ENCODE data around the gene ACTL7B. TPM values are rescaled to one million over a fixed set of nuclear protein-coding genes. Genes with fewer than 3 reads are reported as not detected.
"Not testable (repeated sequence)": the region's sequence is repeated elsewhere in the genome, so short reads cannot be mapped to it uniquely, and the experiment has no call there.

The ACTL7B gene
- polyA plus RNA-seq, 2 donors: 0.02 TPM; not detected in 1

- not testable (repeated sequence) for H3K27me3 ChIP-seq (ENCODE audit: control insufficient read depth in 1 of 2, insufficient read depth in 2 of 2, low read length in 2 of 2); H3K4me3 ChIP-seq (ENCODE audit: low read depth in 1 of 2, low read length in 2 of 2); H3K9me3 ChIP-seq (ENCODE audit: control insufficient read depth in 2 of 2, insufficient read depth in 1 of 2, low read depth in 1 of 2, low read length in 1 of 2); H3K36me3 ChIP-seq (ENCODE audit: control insufficient read depth in 2 of 2, insufficient read depth in 2 of 2, low read length in 1 of 2); H3K4me1 ChIP-seq (ENCODE audit: control insufficient read depth in 2 of 2, insufficient read depth in 2 of 2, low read length in 1 of 2); H3K27ac ChIP-seq (ENCODE audit: low read depth in 2 of 2, low read length in 1 of 2)
- WGBS, 2 donors: 83 to 86% methylated on average over 3 of the region's 3 CpGs
Measured at GRCh38 chr9:108886594-108887271, 30.9 kb upstream of the ACTL7B start.

- H3K27ac ChIP-seq (ENCODE audit: low read depth in 2 of 2, low read length in 1 of 2): peak overlapping the region in 1 of 2 donors; percentile 3
- H3K36me3 ChIP-seq (ENCODE audit: control insufficient read depth in 2 of 2, insufficient read depth in 2 of 2, low read length in 1 of 2): peaks cover 1 to 2% of the 10 kb centered on the region in 2 donors
- no peaks in the 10 kb centered on the region for H3K4me1 ChIP-seq (ENCODE audit: control insufficient read depth in 2 of 2, insufficient read depth in 2 of 2, low read length in 1 of 2)
- no peaks in the 10 kb centered on the region for H3K27me3 ChIP-seq (ENCODE audit: control insufficient read depth in 1 of 2, insufficient read depth in 2 of 2, low read length in 2 of 2)
- no peaks in the 10 kb centered on the region for H3K9me3 ChIP-seq (ENCODE audit: control insufficient read depth in 2 of 2, insufficient read depth in 1 of 2, low read depth in 1 of 2, low read length in 1 of 2)
- 7 to 40% methylated on average over 1 of the region's 1 CpG for WGBS, 2 donors
- no peak overlapping the region for H3K4me3 ChIP-seq (ENCODE audit: low read depth in 1 of 2, low read length in 2 of 2)
Measured at GRCh38 chr9:108885643-108886348, 30.0 kb upstream of the ACTL7B start.

GRCh38 chr9:108884701-108885100 lies 28.9 kb upstream of the ACTL7B start:
- no peaks in the 10 kb centered on the region for H3K9me3 ChIP-seq (ENCODE audit: control insufficient read depth in 2 of 2, insufficient read depth in 1 of 2, low read depth in 1 of 2, low read length in 1 of 2)
- no peaks in the 10 kb centered on the region for H3K27me3 ChIP-seq (ENCODE audit: control insufficient read depth in 1 of 2, insufficient read depth in 2 of 2, low read length in 2 of 2)
- no peak overlapping the region for H3K27ac ChIP-seq (ENCODE audit: low read depth in 2 of 2, low read length in 1 of 2)
- no peak overlapping the region for H3K4me3 ChIP-seq (ENCODE audit: low read depth in 1 of 2, low read length in 2 of 2)
- no peaks in the 10 kb centered on the region for H3K36me3 ChIP-seq (ENCODE audit: control insufficient read depth in 2 of 2, insufficient read depth in 2 of 2, low read length in 1 of 2)
- H3K4me1 ChIP-seq (ENCODE audit: control insufficient read depth in 2 of 2, insufficient read depth in 2 of 2, low read length in 1 of 2): no peaks in the 10 kb centered on the region
- 90 to 92% methylated on average over 3 of the region's 3 CpGs for WGBS, 2 donors

GRCh38 chr9:108883085-108883484 lies 27.3 kb upstream of the ACTL7B start:
- Histone ChIP-seq H3K4me1 (ENCODE audit: control insufficient read depth in 2 of 2, insufficient read depth in 2 of 2, low read length in 1 of 2) (no peaks in the 10 kb centered on the region), H3K9me3 (ENCODE audit: control insufficient read depth in 2 of 2, insufficient read depth in 1 of 2, low read depth in 1 of 2, low read length in 1 of 2) (no peaks in the 10 kb centered on the region), H3K36me3 (ENCODE audit: control insufficient read depth in 2 of 2, insufficient read depth in 2 of 2, low read length in 1 of 2) (peaks cover 2 to 10% of the 10 kb centered on the region in 2 donors), H3K27me3 (ENCODE audit: control insufficient read depth in 1 of 2, insufficient read depth in 2 of 2, low read length in 2 of 2) (no peaks in the 10 kb centered on the region), H3K4me3 (ENCODE audit: low read depth in 1 of 2, low read length in 2 of 2) (no peak overlapping the region), H3K27ac (ENCODE audit: low read depth in 2 of 2, low read length in 1 of 2) (no peak overlapping the region)
- whole genome bisulfite sequencing, 2 donors: 98 to 99% methylated on average over 3 of the region's 3 CpGs

GRCh38 chr9:108882052-108882888 lies 26.5 kb upstream of the ACTL7B start:
- Histone ChIP-seq H3K4me1 (ENCODE audit: control insufficient read depth in 2 of 2, insufficient read depth in 2 of 2, low read length in 1 of 2) (no peaks in the 10 kb centered on the region), H3K36me3 (ENCODE audit: control insufficient read depth in 2 of 2, insufficient read depth in 2 of 2, low read length in 1 of 2) (peaks cover 6 to 12% of the 10 kb centered on the region in 2 donors), H3K9me3 (ENCODE audit: control insufficient read depth in 2 of 2, insufficient read depth in 1 of 2, low read depth in 1 of 2, low read length in 1 of 2) (no peaks in the 10 kb centered on the region), H3K4me3 (ENCODE audit: low read depth in 1 of 2, low read length in 2 of 2) (no peak overlapping the region), H3K27ac (ENCODE audit: low read depth in 2 of 2, low read length in 1 of 2) (no peak overlapping the region), H3K27me3 (ENCODE audit: control insufficient read depth in 1 of 2, insufficient read depth in 2 of 2, low read length in 2 of 2) (no peaks in the 10 kb centered on the region)
- 96 to 97% methylated on average over 6 of the region's 6 CpGs for WGBS, 2 donors

- H3K4me3 ChIP-seq (ENCODE audit: low read depth in 1 of 2, low read length in 2 of 2): no peak overlapping the region
- H3K36me3 ChIP-seq (ENCODE audit: control insufficient read depth in 2 of 2, insufficient read depth in 2 of 2, low read length in 1 of 2): peaks cover 6 to 14% of the 10 kb centered on the region in 2 donors
- H3K27me3 ChIP-seq (ENCODE audit: control insufficient read depth in 1 of 2, insufficient read depth in 2 of 2, low read length in 2 of 2): no peaks in the 10 kb centered on the region
- H3K9me3 ChIP-seq (ENCODE audit: control insufficient read depth in 2 of 2, insufficient read depth in 1 of 2, low read depth in 1 of 2, low read length in 1 of 2): no peaks in the 10 kb centered on the region
- no peak overlapping the region for H3K27ac ChIP-seq (ENCODE audit: low read depth in 2 of 2, low read length in 1 of 2)
- 71 to 78% methylated on average over 3 of the region's 3 CpGs for WGBS, 2 donors
- H3K4me1 ChIP-seq (ENCODE audit: control insufficient read depth in 2 of 2, insufficient read depth in 2 of 2, low read length in 1 of 2): no peaks in the 10 kb centered on the region
Measured at GRCh38 chr9:108880738-108881316, 25.0 kb upstream of the ACTL7B start.

GRCh38 chr9:108877524-108877923 lies 21.7 kb upstream of the ACTL7B start:
- Histone ChIP-seq H3K27ac (ENCODE audit: low read depth in 2 of 2, low read length in 1 of 2) (no peak overlapping the region), H3K4me1 (ENCODE audit: control insufficient read depth in 2 of 2, insufficient read depth in 2 of 2, low read length in 1 of 2) (no peaks in the 10 kb centered on the region), H3K27me3 (ENCODE audit: control insufficient read depth in 1 of 2, insufficient read depth in 2 of 2, low read length in 2 of 2) (no peaks in the 10 kb centered on the region), H3K36me3 (ENCODE audit: control insufficient read depth in 2 of 2, insufficient read depth in 2 of 2, low read length in 1 of 2) (peaks cover 8 to 14% of the 10 kb centered on the region in 2 donors), H3K4me3 (ENCODE audit: low read depth in 1 of 2, low read length in 2 of 2) (no peak overlapping the region), H3K9me3 (ENCODE audit: control insufficient read depth in 2 of 2, insufficient read depth in 1 of 2, low read depth in 1 of 2, low read length in 1 of 2) (no peaks in the 10 kb centered on the region)
- whole genome bisulfite sequencing, 2 donors: 94% methylated on average over 2 of the region's 2 CpGs

GRCh38 chr9:108876425-108876824 lies 20.6 kb upstream of the ACTL7B start:
- H3K27ac ChIP-seq (ENCODE audit: low read depth in 2 of 2, low read length in 1 of 2): no peak overlapping the region
- H3K9me3 ChIP-seq (ENCODE audit: control insufficient read depth in 2 of 2, insufficient read depth in 1 of 2, low read depth in 1 of 2, low read length in 1 of 2): no peaks in the 10 kb centered on the region
- WGBS, 2 donors: 94% methylated on average over 5 of the region's 5 CpGs
- H3K27me3 ChIP-seq (ENCODE audit: control insufficient read depth in 1 of 2, insufficient read depth in 2 of 2, low read length in 2 of 2): no peaks in the 10 kb centered on the region
- H3K36me3 ChIP-seq (ENCODE audit: control insufficient read depth in 2 of 2, insufficient read depth in 2 of 2, low read length in 1 of 2): peaks cover 8 to 14% of the 10 kb centered on the region in 2 donors
- H3K4me3 ChIP-seq (ENCODE audit: low read depth in 1 of 2, low read length in 2 of 2): no peak overlapping the region
- H3K4me1 ChIP-seq (ENCODE audit: control insufficient read depth in 2 of 2, insufficient read depth in 2 of 2, low read length in 1 of 2): no peaks in the 10 kb centered on the region

GRCh38 chr9:108874058-108874788 lies 18.4 kb upstream of the ACTL7B start:
- Histone ChIP-seq H3K36me3 (ENCODE audit: control insufficient read depth in 2 of 2, insufficient read depth in 2 of 2, low read length in 1 of 2) (peaks cover 8 to 12% of the 10 kb centered on the region in 2 donors), H3K27me3 (ENCODE audit: control insufficient read depth in 1 of 2, insufficient read depth in 2 of 2, low read length in 2 of 2) (no peaks in the 10 kb centered on the region), H3K4me1 (ENCODE audit: control insufficient read depth in 2 of 2, insufficient read depth in 2 of 2, low read length in 1 of 2) (no peaks in the 10 kb centered on the region), H3K4me3 (ENCODE audit: low read depth in 1 of 2, low read length in 2 of 2) (no peak overlapping the region), H3K9me3 (ENCODE audit: control insufficient read depth in 2 of 2, insufficient read depth in 1 of 2, low read depth in 1 of 2, low read length in 1 of 2) (no peaks in the 10 kb centered on the region), H3K27ac (ENCODE audit: low read depth in 2 of 2, low read length in 1 of 2) (no peak overlapping the region)
- WGBS, 2 donors: 95% methylated on average over 4 of the region's 4 CpGs

Data from esophagus (tissue), 2 donors.